Stimulated activated naive CD4-positive, alpha-beta T cell treated with Interleukin-2 at 50 U/mL for 16 hours (primary cell): ENCODE data around the gene ZBTB7C.

Experiments used
- DNase-seq: peaks from one replicate; lab custom pipeline; 2025; lab: John Stamatoyannopoulos, UW

Gene ZBTB7C

GRCh38 chr18:48323151-48323550, 86.0 kb downstream of the ZBTB7C start:
- DNase-seq, result no peak

- DNase-seq, result no peak
These were observed 87.6 kb downstream of the ZBTB7C start for GRCh38 chr18:48321536-48321935.

- DNase-seq, result no peak
These were observed 88.1 kb downstream of the ZBTB7C start for GRCh38 chr18:48321121-48321520.

- no peak for DNase-seq
These were observed 88.6 kb downstream of the ZBTB7C start for GRCh38 chr18:48320639-48320945.

GRCh38 chr18:48319801-48320638, 89.2 kb downstream of the ZBTB7C start:
- no peak for DNase-seq

- no peak for DNase-seq
These were observed 90.7 kb downstream of the ZBTB7C start for GRCh38 chr18:48318436-48318835.

- no peak for DNase-seq
These were observed 91.3 kb downstream of the ZBTB7C start for GRCh38 chr18:48317781-48318381.

GRCh38 chr18:48316177-48316576, 93.0 kb downstream of the ZBTB7C start:
- no peak for DNase-seq

- no peak for DNase-seq
These were observed 94.5 kb downstream of the ZBTB7C start for GRCh38 chr18:48314690-48315089.

- DNase-seq, result no peak
These were observed 95.4 kb downstream of the ZBTB7C start for GRCh38 chr18:48313792-48314191.

- DNase-seq, result no peak
These were observed 97.1 kb downstream of the ZBTB7C start for GRCh38 chr18:48312066-48312465.

- no peak for DNase-seq
These were observed 98.2 kb downstream of the ZBTB7C start for GRCh38 chr18:48310999-48311398.

GRCh38 chr18:48310353-48310752, 98.8 kb downstream of the ZBTB7C start:
- DNase-seq, result no peak

- DNase-seq, result no peak
These were observed 100.2 kb downstream of the ZBTB7C start for GRCh38 chr18:48308755-48309575.

GRCh38 chr18:48308027-48308635, 101.1 kb downstream of the ZBTB7C start:
- no peak for DNase-seq

GRCh38 chr18:48306838-48307237, 102.3 kb downstream of the ZBTB7C start:
- DNase-seq, result no peak

GRCh38 chr18:48304906-48305693, 104.1 kb downstream of the ZBTB7C start:
- no peak for DNase-seq

GRCh38 chr18:48303883-48304282, 105.3 kb downstream of the ZBTB7C start:
- DNase-seq, result no peak

GRCh38 chr18:48302736-48303135, 106.4 kb downstream of the ZBTB7C start:
- DNase-seq, result no peak

GRCh38 chr18:48300463-48300961, 108.7 kb downstream of the ZBTB7C start:
- no peak for DNase-seq

GRCh38 chr18:48297139-48297538, 112.0 kb downstream of the ZBTB7C start:
- DNase-seq, result no peak
